CD4-positive, alpha-beta T cell treated with Interleukin-17A for 4 hours (primary cell): Measurements from ENCODE around the gene ZNF783.

ENCODE experiments used
- DNase-seq: peaks from one replicate; pipeline ENCODE4 v3.0.0-alpha.2; 2020; ENCODE audit warnings: mixed read lengths

ZNF783 gene

DNA sequence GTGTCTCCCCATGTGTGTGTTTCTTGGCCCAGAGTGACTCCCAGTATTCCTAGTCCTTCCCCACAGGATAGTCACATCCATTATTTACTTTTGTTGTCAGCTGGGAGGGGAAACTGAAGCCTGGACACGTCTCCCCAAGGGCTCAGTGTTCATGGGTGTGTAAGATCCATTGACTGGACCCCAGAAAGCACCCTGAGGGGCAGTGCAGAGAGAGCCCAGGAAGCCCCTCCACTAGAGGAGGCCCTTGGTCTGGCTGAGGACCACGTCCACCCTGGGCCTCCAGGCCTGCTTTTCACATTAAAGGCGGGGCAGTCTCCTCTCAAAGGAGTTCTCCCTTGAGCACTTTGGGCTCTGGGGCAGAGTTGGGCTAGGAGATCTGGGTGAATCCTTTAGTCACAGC is 21.3 kb downstream of the ZNF783 start:
- DNase-seq, result no peak

DNA sequence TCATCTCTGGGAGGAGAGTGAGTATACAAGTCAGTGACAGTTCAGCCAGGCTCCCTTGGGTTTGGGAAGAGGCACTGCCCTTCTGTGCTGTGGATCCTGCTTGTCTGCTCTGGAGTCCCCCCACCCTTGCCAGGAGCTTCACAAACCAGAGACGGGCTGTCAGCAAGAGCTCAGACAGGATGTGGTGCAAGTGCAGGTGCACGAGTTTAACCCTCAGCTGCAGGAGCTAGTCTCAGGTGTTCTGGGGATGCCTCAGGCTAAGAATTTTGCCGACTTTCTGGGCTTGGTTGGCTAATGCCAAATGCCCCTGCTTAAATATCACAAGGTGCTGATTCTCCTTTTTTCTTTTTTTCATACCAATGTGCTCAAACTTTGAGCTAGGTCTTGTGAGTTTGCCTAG is 22.3 kb downstream of the ZNF783 start:
- peak; percentile 75 for DNase-seq

DNA sequence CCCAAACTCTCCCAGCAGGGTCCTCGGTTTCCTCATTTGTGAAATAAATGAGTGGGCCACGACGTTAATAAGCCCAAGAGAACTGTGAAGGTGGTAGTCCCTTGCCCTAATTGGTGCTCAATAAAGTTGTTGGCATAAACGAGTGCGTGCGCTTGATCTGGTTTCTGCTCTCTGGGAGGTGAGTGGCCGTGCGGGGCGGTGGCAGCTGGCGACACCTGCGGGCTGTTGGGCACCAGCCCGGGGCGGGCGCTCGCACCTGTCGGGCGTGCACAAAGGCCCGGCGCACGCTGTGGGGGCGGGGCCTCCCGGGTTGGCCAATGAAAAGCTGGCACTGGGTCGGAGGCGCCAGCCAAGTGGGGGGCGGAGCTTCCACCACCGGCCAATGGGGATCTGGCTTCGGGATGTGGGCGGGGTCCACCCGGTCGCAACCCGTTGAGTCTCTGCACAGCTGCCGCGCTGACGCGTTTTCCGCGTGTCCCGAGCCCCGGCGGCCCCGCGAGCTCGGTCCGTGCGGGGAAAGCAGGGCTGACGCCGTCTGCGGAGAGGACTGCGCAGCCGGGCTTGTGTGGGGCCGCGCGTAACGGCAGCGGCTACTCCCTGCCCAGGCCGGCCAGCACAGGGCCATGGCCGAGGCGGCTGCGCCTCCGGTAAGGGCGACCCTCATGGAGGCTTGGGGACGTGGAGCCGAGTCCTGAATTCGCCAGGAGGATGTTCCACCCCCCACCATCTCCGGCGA is 23.0 kb downstream of the ZNF783 start:
- peak; percentile 100 for DNase-seq

DNA sequence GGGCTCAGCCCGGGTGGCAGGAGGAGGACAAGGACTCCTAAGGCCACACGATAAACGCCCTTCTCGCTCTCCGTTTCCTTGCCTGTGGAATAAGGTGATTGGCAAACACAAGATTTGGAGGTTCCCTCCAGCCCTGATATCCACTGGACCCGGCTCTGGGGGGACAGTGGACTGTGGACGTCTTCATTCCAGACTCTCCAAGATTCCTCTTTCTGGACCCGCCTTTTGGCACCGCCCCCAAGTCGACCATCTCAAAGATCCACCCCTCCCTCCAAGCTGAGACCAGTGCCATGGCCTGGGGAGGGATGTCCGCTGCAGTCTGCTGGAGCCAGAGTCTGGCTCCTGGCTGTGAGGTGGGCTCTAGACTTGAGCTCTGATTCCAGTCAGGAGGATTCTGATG is 23.6 kb downstream of the ZNF783 start:
- peak; percentile 12 for DNase-seq

DNA sequence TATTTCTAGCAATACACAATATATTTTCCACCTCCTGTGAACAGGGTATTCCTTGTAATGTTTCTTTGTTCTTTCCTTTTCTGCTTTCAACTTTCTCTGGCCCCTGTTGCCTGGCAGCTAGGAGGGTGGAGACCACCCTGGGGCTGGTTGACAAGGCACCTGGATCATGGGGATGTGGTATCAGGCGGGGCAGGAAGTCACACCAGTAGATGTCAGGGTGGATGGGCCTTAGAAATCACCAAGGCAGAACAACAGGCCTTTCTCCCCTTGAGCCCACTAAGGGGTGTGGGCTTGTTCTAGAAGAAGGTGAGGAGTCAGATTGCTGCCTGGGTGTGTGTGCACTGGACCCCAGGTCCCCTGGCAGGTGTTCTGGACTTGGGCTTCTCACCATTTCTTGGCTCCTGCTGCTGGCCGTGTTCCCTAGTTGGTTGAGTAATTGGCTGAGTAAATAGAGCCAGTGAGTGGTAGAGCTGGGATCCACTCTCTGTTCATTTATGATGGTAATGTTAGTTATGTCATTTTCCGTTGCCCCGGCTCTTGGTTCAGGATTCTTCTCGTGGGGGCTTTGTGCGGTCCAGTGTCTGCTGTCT is 24.9 kb downstream of the ZNF783 start:
- peak; percentile 14 for DNase-seq

DNA sequence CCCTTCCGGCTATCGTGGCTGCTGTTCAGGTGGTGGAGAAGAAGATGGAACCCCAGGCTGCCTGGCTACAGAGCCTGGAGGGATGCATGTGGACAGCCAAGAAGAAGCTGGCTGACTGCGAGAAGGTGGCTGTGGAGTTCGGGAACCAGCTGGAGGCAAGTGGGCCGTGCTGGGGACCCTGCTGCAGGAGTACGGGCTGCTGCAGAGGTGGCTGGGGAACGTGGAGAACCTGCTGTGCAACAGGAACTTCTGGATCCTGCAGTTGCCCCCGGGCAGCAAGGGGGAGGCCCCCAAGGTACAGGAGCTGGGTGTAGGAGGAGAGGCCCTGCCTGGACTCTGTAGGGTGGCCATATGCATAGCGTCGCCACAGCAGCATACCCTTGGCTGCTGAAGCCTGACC is 25.6 kb downstream of the ZNF783 start:
- no peak for DNase-seq

DNA sequence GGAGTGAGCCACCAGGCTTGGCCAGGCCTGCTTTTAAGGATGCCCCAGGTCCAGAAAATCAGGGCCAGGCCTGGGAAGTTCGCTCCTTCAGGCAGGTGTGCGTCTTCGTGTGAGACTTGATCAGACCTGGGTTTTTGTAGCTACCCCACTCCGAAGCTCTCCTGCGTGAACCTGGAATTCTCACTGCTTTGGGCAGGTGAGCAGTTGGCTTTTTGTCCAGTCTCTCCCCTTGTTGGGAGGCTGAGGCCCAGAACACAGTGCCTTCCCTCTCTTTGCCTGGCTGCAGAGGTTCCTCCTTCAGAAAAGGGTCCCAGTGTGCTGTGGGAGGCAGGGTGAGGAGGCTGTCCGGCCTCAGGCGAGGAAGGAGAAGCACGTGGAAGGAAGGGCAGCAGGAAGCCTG is 27.3 kb downstream of the ZNF783 start:
- no peak for DNase-seq

DNA sequence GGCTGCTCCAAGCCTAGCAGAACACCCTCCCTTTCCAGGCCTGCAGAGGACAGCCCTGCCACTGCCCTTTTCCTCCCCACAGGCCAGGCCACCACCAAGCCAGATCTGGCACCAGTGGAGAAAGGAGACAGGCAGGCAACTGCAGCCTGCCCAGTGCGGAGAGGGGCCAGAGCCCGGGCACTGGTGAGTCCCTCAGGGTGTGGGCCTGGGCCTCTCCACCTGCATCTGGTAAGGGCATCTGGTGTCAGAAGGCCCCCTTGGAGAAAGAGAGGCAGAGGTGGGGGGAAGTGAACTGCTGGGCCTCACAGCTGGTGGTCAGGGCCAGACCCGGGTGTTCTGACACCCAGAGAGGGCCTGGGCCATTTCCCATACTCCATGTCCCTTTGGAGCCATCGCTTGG is 27.9 kb downstream of the ZNF783 start:
- no peak for DNase-seq

DNA sequence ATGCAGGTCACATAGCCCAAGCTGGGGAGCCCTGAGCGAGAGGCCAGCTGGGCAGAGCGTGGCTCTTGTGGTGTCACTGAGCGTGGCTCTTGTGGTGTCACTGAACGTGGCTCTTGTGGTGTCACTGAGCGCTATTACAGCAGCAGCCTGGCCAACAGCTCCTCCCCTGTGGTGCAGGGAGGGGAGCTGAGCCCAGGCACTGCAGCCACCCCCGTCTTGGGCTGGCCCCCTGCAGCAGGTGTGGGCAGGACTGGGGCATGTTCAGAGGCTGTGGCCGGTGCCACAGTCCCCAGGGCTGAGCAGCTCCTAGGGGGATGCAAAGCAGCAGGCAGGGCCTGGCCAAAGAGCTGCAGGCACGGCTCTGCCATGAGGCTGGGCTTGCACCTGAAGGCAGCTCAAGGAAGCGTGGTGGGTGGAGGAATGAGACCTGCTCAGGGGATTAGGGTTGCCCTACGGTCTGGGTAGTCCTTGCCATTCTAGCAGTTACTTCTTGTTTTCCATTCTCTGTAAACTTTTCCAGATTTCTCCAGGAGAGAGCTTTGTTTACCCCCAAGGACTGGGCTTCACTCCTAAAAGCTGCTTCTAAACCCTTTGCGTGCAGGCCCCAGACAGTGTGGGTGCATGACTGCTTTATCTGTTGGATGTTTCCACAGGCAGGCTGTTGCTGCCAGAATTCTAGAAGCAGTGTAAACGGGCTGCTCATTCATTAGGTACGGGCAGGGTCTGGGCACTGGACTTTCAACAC is 29.2 kb downstream of the ZNF783 start:
- no peak for DNase-seq

DNA sequence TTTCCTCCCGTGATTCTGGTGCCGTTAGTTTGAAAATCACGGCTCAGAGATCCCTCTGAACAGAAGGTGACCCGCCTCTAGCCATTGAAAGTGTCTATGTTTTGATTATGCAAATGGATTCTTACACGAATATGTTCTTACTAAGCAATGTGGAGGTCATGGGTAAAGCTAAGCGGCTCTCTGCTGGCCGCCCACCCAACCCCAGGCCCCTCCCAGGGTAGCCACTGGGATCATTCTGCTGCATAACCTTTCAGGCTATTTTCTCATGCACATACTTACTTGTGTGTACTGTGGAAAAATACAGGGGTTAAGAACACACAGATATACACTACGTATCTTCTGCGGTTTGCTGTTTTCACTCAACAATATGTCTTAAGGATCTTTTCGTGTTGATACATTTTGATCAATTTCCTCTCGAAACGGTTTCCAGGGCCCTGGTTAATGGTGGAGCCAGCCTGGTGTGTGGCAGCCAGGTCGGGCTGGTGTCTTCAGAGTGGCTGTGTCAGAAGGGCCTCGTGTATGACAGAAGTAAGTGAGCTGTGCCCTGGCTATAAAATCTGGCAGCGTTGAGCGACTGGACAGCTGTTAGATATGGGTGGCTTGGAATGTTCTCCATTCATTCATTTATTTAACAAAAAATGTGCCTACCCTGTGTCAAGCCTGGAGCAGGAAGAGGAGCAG is 29.9 kb downstream of the ZNF783 start:
- DNase-seq, result no peak

DNA sequence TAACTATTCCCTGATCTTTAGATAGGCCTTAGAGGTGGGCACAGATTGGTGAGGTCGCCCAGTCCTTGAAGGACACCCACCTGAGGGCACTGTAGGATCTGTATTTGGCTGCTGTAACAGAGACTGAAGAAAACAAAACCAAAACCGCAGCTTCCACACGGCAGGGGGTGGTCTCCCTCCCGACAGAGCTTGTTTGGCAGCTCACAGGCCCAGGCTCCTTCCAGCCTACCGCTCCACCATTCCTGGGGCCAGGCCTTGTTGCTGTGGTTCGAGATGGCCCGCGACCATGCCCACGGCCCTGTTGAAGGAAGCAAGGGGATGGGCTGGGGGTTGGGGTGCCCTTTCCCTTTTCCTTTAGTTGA is 30.4 kb downstream of the ZNF783 start:
- no peak for DNase-seq

DNA sequence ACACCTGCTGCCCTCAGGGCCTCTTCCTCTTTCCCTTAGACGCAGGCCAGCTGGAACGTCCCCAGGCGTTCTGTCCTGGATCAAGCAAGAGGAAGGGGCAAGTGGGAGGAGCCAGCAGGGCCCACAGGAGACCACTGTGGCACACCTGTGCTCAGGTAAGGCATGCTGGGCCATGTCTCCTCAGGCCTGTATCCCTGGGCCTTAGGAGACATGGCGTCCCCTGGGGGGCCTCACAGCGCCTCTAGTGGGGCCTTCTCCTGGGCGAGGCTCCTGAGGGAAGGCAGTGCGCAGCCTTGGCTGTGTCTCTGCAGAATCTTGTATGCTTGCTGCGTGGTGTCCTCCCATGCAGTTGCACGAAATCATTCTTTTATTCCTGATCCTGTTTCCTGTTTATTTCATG is 31.3 kb downstream of the ZNF783 start:
- no peak for DNase-seq

DNA sequence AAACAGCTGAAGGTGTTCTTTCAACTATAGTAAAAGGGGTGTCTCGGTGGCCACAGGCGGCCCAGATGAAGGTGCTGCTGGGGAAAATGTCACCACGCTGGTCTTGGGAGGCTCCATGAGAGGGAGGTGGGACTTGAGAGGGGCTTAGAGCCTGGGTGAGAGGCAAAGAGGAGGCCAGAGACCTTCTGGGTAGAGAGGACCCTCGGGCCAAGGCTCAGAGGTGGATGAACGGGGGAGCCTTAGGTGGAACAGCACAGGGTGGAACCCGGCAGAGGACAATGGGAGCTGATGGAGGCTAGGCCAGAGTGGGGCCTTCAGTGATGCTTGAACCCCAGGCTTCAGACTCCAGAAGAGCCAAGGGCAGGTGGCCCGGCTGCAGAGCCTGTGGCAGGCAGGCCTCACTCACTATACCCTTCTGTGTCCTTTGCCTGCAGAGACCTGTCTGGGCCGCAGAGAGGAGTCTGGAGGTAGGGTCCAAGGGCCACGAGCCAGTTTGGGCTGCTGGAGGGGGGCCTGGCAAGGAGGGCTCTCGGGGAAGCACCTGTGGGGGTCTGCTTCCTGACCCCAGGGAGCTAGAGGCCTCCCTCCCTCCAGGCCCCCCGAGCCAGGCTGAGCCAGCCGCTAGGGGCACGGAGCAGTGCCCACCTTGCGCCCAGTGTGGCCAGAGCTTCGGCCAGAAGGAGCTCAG is 32.1 kb downstream of the ZNF783 start:
- no peak for DNase-seq

DNA sequence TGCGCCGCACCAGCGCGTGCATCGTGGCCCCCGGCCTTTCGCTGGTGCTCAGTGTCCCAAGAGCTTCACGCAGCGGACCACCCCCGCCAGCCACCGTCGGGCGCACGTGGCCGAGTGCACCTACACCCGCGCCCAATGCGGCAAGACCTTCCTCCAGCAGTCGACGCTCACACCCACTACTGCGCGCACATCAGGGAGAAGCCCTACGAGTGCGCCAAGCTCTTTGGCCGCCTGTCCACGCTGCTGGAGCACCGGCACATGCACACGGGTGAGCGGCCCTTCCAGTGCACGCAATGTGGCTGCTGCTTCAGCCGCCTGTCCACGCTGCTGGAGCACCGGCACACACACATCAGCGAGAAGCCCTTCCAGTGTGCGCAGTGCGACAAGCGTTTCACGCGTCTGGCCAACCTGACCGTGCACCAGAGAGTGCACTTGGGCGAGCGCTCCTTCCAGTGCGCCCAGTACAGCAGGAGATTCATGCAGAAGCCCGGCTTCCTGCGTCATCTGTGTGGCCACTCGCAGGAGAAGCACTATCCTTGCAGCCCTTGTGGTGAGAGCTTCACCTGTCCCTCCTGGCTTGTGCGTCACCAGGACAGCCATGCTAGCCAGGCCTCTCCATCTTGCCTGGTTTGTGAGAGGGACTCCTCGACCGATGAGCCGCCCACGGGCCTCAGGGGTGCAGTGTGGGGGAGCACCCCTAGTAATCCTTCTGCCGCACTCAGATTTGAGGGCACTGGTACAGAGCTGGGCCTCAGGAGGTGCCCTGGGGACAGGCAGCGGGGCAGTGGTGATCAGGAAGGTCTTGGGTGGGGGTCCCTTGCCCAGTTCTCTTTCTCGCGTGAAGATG is 32.9 kb downstream of the ZNF783 start:
- no peak for DNase-seq

DNA sequence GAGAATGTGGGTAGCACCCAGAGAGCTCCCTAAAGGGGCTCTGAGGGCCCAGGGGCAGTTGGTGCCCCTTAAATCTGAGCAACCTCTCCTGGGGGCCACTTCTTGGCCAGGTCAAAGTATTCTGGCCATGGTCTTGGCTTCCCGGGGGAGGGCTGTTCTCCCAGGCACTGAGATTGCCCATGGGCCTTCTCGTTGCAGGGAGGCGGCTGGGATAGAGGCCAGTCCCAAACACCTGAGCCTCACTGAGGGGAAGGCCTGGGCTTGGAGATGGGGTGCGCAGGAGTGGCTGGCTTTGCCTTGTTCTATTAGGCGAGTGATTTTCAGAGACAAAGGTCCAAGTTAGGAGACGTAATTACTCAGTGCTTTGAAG is 33.5 kb downstream of the ZNF783 start:
- DNase-seq, result no peak

DNA sequence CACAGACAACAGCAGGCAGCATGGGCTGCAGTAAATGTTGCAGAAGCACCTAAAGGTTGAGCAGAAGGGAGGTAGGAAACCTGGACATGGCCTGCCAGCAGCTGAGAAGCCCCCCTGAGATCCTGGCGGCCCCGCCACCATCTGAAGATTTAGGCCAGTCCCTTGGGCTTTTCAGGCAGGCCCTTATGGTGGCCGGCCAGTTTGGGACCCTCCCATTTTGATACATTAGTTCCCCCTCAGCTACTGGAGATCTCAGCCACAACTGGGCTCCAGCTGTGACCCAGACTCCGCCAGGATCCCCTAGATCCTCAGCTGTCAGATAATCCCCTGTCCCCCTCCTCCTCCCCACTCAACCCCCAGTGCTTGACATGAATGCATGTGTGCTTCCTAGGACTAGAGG is 34.4 kb downstream of the ZNF783 start:
- no peak for DNase-seq

DNA sequence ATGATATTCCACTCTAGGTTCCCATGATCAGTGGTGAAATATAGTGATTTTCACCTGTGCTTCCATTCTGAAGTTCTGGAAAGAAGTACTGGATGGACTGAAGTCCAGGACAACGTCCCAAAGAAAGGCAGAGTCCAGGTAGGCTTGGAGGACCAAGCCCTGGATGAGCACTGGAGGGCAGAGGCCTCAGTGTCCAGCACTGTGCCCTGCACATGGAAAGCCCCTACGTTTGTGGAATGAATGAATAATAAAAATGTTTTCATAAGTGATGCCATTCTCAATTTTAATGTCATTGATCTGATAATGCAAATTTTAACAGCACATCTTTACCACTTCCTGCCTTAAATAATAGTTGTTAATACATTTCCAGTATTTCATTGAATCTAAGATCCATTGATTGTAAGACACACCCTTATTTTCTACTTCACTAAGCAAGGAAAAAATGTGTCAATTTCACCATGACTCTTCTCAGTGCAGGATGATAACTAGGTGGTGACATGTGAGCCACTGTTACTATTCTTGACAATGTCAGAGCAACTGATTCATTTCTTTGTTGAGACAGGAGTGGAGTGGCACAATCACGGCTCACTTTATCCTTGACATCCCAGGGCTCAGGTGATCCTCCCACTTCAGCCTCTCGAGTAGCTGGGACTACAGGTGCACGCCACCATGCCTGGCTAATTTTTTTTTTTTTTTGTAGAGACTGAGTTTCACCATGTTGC is 35.2 kb downstream of the ZNF783 start:
- no peak for DNase-seq

DNA sequence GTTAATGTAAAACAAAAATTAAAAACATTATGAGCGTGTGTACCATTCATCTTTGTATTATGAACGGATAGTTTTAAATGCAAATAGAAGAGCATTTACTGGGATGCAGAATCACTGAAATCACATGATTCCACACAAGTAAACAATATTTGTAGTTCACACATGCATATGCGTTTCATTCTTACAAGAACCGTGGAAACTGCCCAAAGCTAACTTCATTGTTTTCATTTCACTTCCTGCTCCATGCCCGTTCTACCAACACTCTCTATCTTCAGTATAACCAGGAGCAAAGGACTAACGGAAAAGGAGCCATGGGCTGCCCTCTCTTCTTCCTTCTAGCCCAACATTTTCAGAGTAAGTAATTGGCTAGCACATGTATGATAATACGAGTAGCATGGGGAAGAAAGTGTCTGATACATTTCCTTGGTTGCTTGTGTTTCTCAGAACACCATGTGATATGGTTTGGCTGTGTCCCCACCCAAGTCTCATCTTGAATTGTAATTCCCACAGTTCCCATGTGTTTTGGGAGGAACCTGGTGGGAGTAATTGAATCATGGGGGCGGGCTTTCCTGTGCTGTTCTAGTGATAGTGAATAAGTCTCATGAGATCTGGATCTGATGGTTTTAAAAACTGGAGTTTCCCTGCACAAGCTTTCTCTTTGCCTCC is 38.8 kb downstream of the ZNF783 start:
- DNase-seq, result no peak

DNA sequence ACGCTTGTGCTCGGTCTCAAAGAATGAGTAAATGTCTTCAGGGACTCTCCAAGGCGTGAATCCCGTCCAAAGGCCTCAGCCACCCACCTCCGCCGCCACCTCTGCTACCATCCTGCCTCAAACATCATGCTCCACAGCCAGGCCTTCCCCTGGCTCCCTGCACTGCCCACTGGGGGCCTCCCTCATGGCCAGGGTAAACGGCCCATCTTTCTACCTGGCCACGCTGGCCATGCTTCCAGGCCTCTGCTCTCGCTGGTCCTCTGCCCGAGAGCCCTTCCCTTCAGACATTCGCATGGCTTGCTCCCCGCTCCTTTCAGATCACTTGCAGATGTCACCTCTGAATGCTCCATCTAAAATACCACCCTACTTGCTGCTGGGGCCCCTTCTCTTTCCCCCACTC is 40.2 kb downstream of the ZNF783 start:
- no peak for DNase-seq

DNA sequence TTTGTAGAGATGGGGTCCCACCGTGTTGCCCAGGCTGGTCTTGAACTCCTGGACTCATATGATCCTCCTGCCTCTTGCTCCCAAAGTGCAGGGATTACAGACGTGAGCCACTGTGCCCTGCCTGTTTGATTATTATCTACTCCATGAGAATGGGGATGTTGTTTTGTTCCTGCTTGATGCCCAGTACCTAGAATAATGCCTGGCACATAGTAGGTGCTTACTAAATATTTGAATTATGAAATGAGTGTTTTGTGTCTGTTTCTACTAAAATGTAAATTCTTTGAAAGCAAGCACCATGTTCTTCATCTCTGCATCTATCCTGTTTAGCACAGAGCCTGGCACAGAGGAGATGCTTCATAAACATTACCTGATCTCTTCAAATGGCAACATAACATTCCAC is 40.9 kb downstream of the ZNF783 start:
- no peak for DNase-seq

DNA sequence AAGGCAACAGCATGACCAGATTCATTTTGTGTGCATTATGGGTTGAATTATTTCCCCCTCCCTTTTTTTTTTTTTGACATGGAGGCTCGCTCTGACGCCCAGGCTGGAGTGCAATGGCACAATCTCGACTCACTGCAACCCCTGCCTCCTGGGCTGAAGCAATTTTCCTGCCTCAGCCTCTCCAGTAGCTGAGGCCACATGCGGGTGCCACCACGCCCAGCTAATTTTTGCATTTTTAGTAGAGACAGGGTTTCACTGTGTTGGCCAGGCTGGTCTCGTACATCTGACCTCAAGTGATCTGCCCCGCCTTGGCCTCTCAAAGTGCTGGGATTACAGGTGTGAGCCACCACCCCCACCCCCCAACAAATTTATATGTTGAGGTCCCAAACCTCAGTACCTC is 42.0 kb downstream of the ZNF783 start:
- DNase-seq, result no peak
